ENCODE results near the gene RNF208. TPM values are rescaled to one million over a fixed set of nuclear protein-coding genes. Genes with fewer than 3 reads are reported as not detected.

Gene RNF208
- total and polyA plus RNA-seq, 2 donors (not counting 1 experiment from before 2014, with no cell fraction given) = 0.14 to 0.33 TPM

- Histone ChIP-seq H3K4me3 (replicated peaks in 1 of 4; ENCODE audit: control extremely low read depth in 1 of 4, insufficient read depth in 1 of 4, low read depth in 3 of 4, low read length in 4 of 4) (no peak overlapping the region), H3K9me3 (ENCODE audit: control insufficient read depth, insufficient read depth, low read depth, low read length) (no peaks in the 10 kb centered on the region)
Measured at GRCh38 chr9:137179761-137180160, 42.3 kb downstream of the RNF208 start.

GRCh38 chr9:137178939-137179630, 43.0 kb downstream of the RNF208 start:
- no peaks in the 10 kb centered on the region for H3K27me3 ChIP-seq (ENCODE audit: control insufficient read depth, insufficient read depth, low read length)
- peaks cover 34% of the 10 kb centered on the region for H3K36me3 ChIP-seq (ENCODE audit: control insufficient read depth, insufficient read depth, low read length)
- H3K27ac ChIP-seq (ENCODE audit: insufficient read depth, low read length) = no peak overlapping the region
- H3K79me2 ChIP-seq (ENCODE audit: control insufficient read depth, insufficient read depth, low read length) = no peaks in the 10 kb centered on the region
- H3K9ac ChIP-seq (ENCODE audit: insufficient read depth, low read length) = no peak overlapping the region
- no peak overlapping the region for H3K4me3 ChIP-seq (replicated peaks in 1 of 4; ENCODE audit: control extremely low read depth in 1 of 4, insufficient read depth in 1 of 4, low read depth in 3 of 4, low read length in 4 of 4)
- no peak overlapping the region for H3K4me2 ChIP-seq (ENCODE audit: extremely low read depth, insufficient read depth, low read length)
- no peak for DNase-seq (ENCODE audit: low read depth in 2 of 2)
- H3K4me1 ChIP-seq (ENCODE audit: control insufficient read depth, extremely low read depth, insufficient read depth, low read length) = peaks cover 2% of the 10 kb centered on the region
- no peak overlapping the region for H2AFZ ChIP-seq (ENCODE audit: low read length)
- no peaks in the 10 kb centered on the region for H4K20me1 ChIP-seq (ENCODE audit: control insufficient read depth, extremely low read depth, insufficient read depth, low read length)
- H3K9me3 ChIP-seq (ENCODE audit: control insufficient read depth, insufficient read depth, low read depth, low read length) = no peaks in the 10 kb centered on the region
- TF ChIP-seq CTCF (conservative IDR thresholded peaks at IDR 0.05 in 1 of 2, IDR thresholded peaks at IDR 0.05 in 1 of 2; ENCODE audit: low read depth in 1 of 2, low read length in 2 of 2) = no peak
- TF ChIP-seq EZH2 (IDR thresholded peaks at IDR 0.05; ENCODE audit: low read length, missing control alignments) = no peak

More at GRCh38 chr9:137179761-137180160, 42.3 kb downstream of the RNF208 start:
- TF ChIP-seq EZH2 (IDR thresholded peaks at IDR 0.05; ENCODE audit: low read length, missing control alignments) (no peak), CTCF (conservative IDR thresholded peaks at IDR 0.05 in 1 of 2, IDR thresholded peaks at IDR 0.05 in 1 of 2; ENCODE audit: low read depth in 1 of 2, low read length in 2 of 2) (no peak)
- DNase-seq (ENCODE audit: low read depth in 2 of 2) = no peak
- Histone ChIP-seq H3K27me3 (ENCODE audit: control insufficient read depth, insufficient read depth, low read length) (no peaks in the 10 kb centered on the region), H2AFZ (ENCODE audit: low read length) (no peak overlapping the region), H3K4me2 (ENCODE audit: extremely low read depth, insufficient read depth, low read length) (no peak overlapping the region), H3K79me2 (ENCODE audit: control insufficient read depth, insufficient read depth, low read length) (no peaks in the 10 kb centered on the region), H3K36me3 (ENCODE audit: control insufficient read depth, insufficient read depth, low read length) (peaks cover 36% of the 10 kb centered on the region), H3K4me1 (ENCODE audit: control insufficient read depth, extremely low read depth, insufficient read depth, low read length) (peaks cover 2% of the 10 kb centered on the region), H3K9ac (ENCODE audit: insufficient read depth, low read length) (no peak overlapping the region), H3K27ac (ENCODE audit: insufficient read depth, low read length) (no peak overlapping the region), H4K20me1 (ENCODE audit: control insufficient read depth, extremely low read depth, insufficient read depth, low read length) (no peaks in the 10 kb centered on the region)

GRCh38 chr9:137178201-137178938, 43.7 kb downstream of the RNF208 start:
- peaks cover 29% of the 10 kb centered on the region for H3K36me3 ChIP-seq (ENCODE audit: control insufficient read depth, insufficient read depth, low read length)
- no peak for DNase-seq (ENCODE audit: low read depth in 2 of 2)
- no peak overlapping the region for H2AFZ ChIP-seq (ENCODE audit: low read length)
- no peak overlapping the region for H3K9ac ChIP-seq (ENCODE audit: insufficient read depth, low read length)
- H3K4me3 ChIP-seq (replicated peaks in 1 of 4; ENCODE audit: control extremely low read depth in 1 of 4, insufficient read depth in 1 of 4, low read depth in 3 of 4, low read length in 4 of 4) = no peak overlapping the region
- H3K9me3 ChIP-seq (ENCODE audit: control insufficient read depth, insufficient read depth, low read depth, low read length) = no peaks in the 10 kb centered on the region
- H3K4me1 ChIP-seq (ENCODE audit: control insufficient read depth, extremely low read depth, insufficient read depth, low read length) = peaks cover 2% of the 10 kb centered on the region
- H3K27me3 ChIP-seq (ENCODE audit: control insufficient read depth, insufficient read depth, low read length) = no peaks in the 10 kb centered on the region
- no peak for TF ChIP-seq EZH2 (IDR thresholded peaks at IDR 0.05; ENCODE audit: low read length, missing control alignments)
- no peak for TF ChIP-seq CTCF (conservative IDR thresholded peaks at IDR 0.05 in 1 of 2, IDR thresholded peaks at IDR 0.05 in 1 of 2; ENCODE audit: low read depth in 1 of 2, low read length in 2 of 2)
- H3K79me2 ChIP-seq (ENCODE audit: control insufficient read depth, insufficient read depth, low read length) = no peaks in the 10 kb centered on the region
- no peak overlapping the region for H3K4me2 ChIP-seq (ENCODE audit: extremely low read depth, insufficient read depth, low read length)
- H4K20me1 ChIP-seq (ENCODE audit: control insufficient read depth, extremely low read depth, insufficient read depth, low read length) = no peaks in the 10 kb centered on the region
- no peak overlapping the region for H3K27ac ChIP-seq (ENCODE audit: insufficient read depth, low read length)

All from fibroblast of lung (primary cell).